SW480 (cell line): ENCODE results near the gene KAZN.

Experiments used
- DNase-seq: peaks from one replicate; pipeline ENCODE4 v3.0.0-alpha.2; 2016; ENCODE audit warnings: low spot score

Gene KAZN

DNA sequence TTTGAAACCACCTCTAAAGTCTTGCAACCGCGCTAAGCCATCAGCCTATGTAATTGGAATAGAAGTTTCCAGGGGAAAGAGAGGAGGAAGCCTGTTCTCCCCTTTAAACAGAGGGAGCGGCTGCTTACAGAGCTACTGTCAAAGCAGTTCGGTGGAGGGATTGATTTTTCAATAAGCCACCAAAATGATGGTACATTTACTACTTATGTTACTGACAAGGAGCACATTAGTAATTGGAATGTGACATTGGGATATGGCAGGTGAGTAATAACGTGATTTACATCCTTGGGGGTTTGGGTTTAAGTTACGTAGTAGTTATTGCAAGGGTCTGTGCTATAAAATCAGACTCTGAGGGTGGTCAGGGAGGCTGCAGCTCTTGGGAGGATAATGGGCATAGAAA, 257.3 kb downstream of the KAZN start:
- no peak for DNase-seq

DNA sequence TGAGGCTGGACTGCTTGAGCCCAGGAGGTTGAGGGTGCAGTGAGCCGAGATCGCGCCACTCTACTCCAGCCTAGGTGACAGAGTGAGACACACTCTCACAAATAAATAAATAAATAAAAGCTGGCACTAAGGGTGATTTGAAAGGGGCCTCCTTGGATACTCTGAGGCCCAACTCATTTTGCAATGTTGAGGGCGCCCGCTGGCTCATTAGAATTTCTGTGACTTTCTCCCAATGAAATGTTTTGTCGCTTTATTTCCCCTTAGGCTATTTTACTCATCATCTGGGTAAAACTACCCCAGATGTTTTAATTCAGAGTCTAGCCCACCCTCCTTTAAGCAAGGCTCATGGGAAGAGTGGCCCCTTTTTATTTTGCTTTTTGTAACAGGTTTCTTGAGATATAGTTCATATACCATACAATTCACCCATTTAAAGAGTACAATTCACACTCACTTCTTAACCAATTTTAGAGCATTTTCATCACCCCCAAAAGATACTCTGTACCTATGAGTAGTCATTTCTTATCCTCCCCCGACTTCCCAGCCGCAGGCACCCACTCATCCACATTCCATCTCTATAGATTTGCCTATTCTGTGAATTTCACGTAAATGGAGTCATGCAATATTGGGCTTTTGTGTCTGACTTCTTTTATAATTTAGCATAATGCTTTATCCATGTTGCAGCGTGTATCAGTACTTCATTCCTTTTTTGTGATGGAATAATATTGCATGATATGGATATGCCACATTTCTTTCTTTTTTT, 259.1 kb downstream of the KAZN start:
- DNase-seq: no peak

GRCh38 chr1:14862114-14862771, 263.8 kb downstream of the KAZN start:
- no peak for DNase-seq

- no peak for DNase-seq
Measured at GRCh38 chr1:14865106-14865505, 266.6 kb downstream of the KAZN start.

- DNase-seq: no peak
Measured at GRCh38 chr1:14866911-14867612, 268.6 kb downstream of the KAZN start.

DNA sequence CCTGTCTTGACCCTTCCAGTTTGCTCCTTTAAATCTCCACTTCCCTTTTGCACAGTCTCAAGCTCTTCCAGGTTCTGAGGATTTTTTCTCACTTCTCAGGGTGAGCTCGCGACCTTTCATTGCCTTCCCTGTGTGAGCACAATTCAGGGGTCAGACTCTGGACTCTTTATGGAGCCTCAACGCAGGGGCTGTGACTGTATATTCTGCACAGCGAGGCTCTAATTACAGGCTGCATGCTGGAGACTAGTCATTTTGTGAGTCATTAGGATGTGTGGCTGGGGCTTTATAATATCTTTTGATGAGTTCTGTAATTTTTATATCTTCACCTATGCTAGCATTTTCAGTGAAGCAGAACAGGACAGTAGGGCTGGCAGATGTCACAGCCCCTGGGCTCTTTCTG, 270.7 kb downstream of the KAZN start:
- DNase-seq: no peak

DNA sequence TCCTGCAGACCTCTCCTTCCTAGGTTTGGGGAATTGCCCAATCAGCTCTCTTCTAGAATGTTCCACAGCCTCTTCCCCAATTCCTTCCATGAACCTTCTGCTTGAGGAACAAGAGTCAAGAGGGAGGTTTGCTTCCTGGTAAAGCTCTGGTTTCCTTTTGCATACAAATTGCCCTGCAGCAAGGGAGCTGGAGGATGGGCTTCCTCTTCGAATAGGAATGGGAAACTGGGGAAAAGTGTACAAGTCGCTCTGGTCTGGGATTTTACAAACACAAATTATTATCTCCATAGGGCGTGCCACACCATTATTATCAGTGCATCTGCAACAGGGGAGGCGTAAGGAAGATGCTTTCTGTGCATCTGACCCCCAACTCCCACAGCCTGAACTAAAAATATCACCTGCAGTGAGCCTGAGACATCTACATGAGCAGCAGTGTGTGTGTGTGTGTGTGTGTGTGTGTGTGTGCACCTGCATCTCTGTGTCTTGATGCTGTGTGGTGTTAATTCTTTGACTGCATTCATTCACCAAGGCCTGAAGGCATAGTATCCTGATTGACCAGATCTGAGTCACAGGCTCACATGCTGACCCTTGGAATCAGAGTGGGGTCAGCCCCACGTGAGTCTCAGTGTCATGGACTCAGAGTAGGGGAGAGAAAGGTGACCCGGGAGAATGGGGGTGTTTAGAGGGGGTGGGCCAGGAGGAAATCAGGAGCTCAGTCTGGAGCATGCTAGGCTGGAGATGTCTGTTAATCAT, 272.9 kb downstream of the KAZN start:
- DNase-seq: no peak

DNA sequence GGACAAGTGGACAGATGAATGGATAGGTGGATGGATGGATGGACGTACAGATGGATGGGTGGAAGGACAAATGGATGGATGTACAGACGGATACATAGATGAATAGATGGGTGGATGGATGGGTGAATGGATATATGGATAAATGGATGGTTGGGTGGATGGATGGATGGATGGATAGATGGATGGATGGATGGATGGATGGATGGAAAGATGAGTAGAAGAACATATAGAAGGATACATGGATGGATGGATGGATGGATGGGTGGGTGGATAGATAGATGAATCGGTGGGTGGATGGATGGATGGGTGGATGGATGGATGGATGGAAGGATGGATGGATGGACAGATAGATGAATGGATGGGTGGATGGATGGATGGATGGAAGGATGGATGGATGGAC, 274.3 kb downstream of the KAZN start:
- no peak for DNase-seq

DNA sequence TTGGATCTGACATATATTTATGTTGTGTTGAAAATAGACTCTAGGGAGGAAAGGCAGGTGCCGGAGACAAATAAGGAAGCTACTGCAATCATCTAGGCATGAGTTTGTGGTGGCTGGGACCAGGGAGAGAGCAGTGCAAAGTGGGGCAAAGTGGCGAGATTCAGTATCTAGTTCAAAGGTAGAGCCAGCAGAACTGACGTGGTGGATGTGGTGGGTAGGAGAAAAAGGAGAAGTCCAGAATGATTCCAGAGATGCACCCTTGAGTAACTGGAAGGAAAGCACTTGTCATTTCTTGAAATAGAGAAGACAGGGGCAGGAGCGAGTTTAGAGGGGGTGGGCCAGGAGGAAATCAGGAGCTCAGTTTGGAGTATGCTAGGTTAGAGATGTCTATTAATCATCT, 275.2 kb downstream of the KAZN start:
- DNase-seq: no peak

- peak; percentile 28 for DNase-seq
Measured at GRCh38 chr1:14875524-14876509, 277.3 kb downstream of the KAZN start.

DNA sequence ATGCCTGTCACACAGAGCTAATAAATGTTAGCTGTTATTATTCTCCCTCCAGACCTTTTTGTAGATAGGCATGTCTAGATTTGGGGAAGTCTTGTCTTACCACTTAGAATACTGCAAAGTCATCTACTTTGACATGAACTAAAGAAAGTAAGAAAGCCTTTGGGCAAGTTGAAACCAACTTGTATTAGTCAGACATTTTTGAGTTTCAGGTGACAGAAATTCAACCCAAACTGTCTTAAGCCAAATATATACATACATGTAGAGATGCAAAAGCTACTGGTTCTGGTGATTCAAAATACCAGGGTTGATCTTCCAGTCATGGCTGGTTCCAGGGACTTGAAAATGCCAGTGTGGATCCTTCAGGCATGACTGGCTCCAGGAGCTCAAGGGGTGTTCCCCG, 278.3 kb downstream of the KAZN start:
- no peak for DNase-seq

DNA sequence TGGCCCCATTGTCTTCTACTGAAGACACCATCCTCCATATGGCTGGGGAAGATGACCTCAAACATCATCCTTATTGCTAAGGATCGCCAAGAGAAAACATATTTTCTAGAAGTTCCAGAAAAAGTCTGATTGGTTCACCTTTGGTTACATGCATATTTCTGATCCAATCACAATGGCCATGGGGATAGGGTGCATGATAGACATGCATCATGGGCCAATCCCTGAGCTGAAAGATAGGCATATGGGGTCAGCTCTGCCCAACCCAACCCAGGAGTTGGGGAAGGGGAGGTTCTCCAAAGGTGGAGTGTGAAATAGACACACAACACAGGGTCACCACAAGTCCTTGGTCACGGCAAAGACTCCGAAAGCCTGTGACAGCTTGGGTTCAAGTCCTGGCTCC, 278.7 kb downstream of the KAZN start:
- no peak for DNase-seq

DNA sequence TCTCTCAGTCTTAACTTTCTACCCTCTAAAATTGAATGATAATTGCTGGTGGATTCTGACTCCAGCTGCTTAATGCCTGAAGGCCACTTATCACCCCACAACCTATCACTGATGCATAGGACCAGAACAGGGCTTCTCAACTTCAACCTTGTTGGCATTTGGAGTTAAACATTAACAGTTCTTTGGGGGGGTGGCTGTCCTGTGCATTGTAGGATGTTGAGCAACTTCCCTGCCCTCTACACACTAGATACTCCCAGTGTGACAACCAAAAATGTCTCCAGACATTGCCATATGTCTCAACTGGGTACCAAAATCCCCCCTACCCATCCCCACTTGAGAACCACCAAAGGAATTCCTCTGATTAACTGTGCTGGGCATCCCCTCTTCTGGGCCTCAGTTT, 279.6 kb downstream of the KAZN start:
- DNase-seq: no peak

- no peak for DNase-seq
Measured at GRCh38 chr1:14878951-14879350, 280.5 kb downstream of the KAZN start.

- no peak for DNase-seq
Measured at GRCh38 chr1:14880456-14881316, 282.2 kb downstream of the KAZN start.

GRCh38 chr1:14881775-14882672, 283.5 kb downstream of the KAZN start:
- DNase-seq: no peak

- DNase-seq: no peak
Measured at GRCh38 chr1:14884614-14885175, 286.2 kb downstream of the KAZN start.

DNA sequence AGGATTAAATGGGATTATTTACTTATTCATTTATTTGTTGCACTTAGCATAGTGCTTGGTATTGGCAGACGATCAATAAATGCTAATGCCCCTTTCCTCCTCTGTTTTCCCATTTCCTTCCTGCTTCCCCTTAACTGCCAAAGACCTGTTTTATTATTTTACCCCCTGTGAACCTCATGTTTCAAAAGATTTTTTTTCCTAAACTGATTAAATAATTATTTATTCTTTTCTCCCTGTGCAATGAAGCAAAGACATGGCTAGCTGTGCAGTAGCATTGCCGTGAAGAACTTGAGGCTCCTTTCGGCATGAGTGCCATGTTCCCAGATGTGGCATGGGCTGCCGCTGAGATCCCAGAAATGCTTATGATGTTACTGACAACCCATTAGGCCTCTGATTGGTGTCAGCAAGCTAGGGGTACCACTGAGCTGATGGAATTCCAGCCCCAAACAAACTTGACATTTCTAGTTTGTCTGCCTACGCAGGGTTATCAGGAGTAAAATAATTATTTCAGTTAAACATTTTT, 288.6 kb downstream of the KAZN start:
- no peak for DNase-seq
